Stimulated activated CD4-positive, alpha-beta T cell treated with anti-CD3 and anti-CD28 coated beads, Interleukin-15, amount 100 ng/mL, for 24 hours (primary cell): Measurements from ENCODE around the gene MAPK8IP3.

Experiments used
- DNase-seq: peaks from one replicate; pipeline ENCODE4 v3.0.0-alpha.2; 2020

Gene MAPK8IP3

DNA sequence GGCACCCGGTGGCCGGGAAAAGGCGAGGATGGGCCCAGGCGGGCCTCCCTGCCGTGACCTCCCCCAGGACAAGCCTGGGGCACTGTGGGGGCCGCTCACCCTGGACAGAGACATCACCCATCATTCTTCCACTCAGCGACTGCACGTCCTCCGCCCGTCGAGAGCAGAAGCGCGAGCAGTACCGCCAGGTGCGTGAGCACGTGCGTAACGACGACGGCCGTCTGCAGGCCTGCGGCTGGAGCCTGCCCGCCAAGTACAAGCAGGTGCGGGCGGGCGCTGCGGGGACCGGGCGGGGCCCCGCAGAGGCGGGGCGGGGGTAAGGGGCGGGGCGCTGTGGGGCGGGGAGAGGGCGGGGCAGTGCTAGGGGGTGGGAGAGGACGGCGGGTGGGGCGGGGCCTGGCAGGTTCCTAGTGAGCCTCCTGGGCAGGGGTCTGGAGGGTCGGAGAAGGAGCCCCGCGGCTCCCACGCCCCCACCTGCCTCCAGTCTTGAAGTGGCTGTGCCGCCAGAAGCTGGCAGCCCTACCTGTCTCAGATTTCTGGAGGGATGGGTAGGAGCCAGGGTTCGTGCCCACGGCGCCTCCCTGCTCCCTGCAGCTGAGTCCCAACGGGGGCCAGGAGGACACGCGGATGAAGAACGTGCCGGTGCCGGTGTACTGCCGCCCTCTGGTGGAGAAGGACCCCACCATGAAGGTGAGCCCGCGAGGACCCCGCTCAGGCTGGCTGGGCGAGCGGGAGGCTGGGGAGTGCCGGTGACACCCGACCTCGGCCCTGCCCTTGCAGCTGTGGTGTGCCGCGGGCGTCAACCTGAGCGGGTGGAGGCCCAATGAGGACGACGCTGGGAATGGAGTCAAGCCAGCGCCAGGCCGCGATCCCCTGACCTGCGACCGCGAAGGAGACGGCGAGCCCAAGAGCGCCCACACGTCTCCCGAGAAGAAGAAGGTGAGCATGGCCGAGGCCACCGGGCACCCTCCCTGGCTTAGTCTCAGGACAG lies 57.8 kb downstream of the MAPK8IP3 start:
- DNase-seq, result no peak

DNA sequence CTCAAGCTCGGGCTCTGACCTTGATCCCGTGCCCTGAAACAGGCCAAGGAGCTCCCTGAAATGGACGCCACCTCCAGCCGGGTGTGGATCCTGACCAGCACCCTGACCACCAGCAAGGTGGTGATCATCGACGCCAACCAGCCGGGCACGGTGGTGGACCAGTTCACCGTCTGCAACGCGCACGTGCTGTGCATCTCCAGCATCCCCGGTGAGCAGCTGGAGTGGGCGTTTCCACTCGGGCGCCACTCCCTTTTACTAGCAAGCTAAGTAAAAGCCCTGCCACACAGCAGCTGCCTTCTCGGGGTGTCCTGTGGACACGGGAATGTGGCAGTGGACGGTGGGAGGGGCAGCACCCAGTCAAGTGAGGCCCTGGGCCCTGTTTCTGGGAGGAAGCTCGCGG lies 59.0 kb downstream of the MAPK8IP3 start:
- DNase-seq, result no peak

DNA sequence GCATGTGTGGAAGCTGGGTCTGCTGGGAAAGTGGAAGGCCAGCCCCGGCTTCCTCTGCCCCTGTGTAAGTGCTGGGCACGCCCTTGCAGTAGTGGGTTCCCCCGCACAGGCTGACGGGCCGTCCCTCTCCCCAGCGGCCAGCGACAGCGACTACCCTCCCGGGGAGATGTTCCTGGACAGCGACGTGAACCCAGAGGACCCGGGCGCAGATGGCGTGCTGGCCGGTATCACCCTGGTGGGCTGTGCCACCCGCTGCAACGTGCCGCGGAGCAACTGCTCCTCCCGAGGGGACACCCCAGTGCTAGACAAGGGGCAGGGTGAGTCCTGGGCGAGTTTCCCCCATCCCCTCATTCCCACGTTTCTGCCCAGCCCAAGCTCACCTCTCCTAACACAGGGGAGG lies 59.8 kb downstream of the MAPK8IP3 start:
- DNase-seq, result no peak

DNA sequence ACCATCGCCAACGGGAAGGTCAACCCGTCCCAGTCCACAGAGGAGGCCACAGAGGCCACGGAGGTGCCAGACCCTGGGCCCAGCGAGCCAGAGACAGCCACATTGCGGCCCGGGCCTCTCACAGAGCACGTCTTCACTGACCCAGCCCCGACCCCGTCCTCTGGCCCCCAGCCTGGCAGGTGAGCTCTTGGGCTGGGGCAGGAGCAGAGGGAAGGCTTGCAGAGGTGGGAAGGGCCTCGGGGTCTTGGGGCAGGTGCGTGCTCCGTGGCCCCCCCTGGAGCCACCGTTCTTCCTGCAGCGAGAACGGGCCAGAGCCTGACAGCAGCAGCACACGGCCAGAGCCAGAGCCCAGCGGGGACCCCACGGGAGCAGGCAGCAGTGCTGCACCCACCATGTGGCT lies 60.2 kb downstream of the MAPK8IP3 start:
- DNase-seq, result no peak

DNA sequence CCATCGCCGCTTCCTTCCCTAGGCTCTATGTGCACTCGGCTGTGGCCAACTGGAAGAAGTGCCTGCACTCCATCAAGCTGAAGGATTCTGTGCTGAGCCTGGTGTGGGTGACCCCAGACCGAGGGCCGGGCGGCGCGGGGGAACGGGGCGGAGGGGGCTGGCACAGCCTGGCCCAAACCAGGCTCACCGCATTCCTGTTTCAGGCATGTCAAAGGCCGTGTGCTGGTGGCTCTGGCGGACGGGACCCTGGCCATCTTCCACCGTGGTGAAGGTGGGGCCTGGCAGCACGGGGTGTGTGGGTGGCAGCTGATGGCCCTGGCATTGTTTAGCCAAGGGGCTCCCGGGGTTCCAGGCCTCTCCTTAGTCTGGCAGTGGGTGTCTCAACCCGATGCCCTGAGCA lies 60.7 kb downstream of the MAPK8IP3 start:
- DNase-seq, result no peak

DNA sequence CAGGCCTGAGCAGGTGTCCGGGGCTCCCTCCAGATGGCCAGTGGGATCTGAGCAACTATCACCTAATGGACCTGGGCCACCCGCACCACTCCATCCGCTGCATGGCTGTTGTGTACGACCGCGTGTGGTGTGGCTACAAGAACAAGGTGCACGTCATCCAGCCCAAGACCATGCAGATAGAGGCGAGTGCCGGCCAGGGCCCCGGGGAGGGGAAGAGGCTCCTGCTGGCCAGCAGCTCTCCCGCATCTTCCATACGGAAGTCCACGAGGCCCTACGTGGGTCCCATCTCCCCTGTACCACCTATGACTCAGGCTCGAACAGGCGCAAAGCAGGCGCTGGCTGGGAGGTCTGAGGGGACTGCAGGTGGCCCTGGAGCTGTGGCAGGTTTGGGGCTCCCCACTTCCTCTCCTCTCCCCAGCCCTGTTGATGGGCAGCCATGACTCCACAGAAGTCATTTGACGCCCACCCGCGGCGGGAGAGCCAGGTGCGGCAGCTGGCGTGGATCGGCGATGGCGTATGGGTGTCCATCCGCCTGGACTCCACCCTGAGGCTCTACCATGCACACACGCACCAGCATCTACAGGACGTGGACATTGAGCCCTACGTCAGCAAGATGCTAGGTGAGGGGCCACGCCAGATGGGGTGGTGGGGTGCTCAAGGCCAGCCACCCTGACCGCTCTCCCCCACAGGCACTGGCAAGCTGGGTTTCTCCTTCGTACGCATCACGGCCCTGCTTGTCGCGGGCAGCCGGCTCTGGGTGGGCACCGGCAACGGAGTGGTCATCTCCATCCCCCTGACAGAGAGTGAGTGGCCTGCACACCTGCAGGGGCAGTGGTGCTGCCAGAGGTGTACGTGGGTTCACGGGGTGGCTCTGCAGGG lies 61.4 kb downstream of the MAPK8IP3 start:
- DNase-seq, result no peak

DNA sequence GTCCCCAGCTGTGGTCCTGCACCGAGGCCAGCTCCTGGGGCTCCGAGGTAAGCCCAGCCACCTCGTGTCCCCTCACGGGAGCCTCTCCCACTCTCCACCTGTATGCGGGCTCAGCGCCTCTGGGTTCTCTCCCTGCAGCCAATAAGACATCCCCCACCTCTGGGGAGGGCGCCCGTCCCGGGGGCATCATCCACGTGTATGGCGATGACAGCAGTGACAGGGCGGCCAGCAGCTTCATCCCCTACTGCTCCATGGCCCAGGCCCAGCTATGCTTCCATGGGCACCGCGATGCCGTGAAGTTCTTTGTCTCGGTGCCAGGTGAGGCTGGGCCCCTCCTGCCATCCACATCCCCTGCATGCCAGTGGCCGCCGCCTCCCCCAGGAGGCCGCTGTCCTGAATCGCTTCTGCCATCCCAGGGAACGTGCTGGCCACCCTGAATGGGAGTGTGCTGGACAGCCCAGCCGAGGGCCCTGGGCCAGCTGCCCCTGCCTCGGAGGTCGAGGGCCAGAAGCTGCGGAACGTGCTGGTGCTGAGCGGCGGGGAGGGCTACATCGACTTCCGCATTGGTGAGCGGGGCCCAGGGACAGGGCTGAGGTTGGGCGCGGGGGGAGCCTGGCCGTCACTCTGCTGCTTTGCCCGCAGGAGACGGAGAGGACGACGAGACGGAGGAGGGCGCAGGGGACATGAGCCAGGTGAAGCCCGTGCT lies 62.2 kb downstream of the MAPK8IP3 start:
- no peak for DNase-seq

DNA sequence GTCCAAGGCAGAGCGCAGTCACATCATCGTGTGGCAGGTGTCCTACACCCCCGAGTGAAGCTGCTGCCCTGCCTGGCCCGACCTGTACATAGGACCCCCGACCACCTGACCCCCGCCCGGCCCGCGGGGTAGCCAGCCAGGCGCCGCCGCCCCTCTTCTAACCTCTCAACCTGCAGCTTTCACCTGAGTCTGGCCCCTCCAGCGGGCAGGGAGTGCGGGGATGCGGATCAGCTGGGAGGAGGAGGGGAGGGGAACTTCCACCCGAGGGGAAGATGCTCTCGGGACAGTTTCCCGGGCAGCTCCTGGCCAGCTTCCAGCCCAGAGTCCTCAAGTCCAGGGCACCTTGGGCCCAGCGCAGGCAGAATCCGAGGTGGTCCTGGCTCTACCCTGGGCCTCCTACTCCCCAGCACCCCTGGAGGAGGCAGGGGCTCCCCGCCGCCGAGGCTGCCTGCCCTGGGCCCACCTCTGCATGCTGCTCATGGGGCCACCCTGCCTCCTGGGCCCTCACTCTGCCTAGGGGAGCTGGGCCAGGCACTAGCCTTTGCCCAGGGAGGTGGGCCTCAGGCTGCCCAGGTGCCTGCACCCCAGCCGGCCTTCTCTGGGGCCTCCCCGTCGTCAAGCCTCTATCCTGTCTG lies 62.9 kb downstream of the MAPK8IP3 start:
- DNase-seq, result no peak

DNA sequence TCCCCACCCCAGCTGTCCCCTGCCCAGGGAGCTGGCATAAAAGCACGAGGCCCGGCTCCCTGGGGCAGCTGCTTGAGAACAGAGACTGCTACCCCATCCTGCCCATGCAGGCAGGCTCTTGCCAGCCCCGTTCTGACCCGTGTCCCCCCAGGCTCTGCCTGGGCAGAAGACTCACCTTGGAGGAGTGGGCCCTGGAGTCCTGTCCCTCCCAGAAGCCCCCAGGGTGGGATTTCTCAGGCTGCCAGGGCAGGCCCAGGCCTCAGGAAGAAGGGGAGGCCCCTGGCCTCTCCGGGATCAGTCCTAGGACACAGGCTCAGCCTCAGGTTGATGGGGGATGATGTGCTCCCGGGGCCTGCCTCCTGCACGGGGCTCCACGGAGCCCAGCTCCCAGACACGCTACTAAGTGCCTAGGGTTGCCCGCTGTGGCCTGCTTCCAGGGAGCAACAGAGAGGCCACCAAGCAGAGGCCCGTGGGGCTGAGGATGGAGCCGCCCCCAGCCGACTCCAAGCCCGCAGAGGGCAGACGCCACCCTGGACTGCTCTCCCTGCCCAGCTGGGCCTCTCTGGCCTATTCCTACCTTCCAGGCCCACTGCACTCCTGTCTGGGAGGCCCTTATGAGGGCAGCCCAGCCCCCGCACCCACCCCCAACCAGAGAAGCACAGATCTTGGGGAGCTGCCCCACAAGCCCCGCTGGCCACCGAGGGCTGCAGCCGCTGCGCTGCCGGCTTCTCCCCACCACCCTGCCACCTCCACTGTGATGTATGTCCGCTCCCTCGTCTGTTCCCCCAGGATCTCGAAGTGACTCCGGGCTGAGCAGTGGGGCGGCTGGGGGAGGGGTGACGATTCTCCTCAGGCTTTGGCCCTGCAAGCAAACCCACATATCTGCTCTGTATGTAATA lies 63.7 kb downstream of the MAPK8IP3 start:
- DNase-seq, result no peak

DNA sequence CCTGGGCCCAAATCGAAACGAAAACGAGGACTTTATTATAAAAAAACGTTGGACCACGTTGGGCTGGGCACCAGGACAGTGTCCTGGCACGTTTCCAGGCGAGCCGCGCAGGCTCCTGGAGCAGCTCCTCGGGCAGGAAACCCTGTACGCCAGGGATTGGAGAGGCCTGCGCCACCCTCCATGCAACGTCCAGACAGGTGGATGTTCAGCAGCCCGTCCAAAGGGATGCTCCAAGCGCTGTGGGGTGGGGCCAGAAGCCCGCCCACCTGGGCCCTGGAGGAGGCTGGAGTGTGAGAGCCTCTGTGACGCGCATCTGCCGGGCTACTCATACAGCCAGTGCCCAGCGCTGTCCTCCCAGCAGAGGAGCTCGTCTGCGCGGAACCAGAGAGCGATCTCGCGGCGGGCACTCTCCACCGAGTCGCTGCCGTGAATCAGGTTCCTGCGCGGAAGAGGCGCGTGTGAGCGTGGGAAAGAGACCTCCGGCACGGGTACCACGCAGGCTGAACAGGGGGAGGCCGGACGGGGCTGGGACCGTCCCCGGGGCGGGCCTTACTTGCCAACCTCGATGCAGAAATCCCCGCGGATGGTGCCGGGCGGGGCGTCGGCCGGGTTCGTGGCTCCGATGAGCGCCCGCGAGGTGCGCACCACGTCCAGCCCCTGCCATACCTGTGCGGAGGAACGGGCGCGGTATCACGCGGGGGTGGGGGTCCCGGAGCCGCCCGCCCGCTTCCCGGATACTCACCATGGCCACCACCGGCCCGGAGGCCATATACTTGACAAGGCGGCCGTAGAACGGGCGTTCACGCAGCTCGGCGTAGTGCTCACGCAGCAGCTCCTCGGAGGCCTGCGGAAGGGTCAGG lies 64.6 kb downstream of the MAPK8IP3 start:
- DNase-seq, result peak; percentile 72

DNA sequence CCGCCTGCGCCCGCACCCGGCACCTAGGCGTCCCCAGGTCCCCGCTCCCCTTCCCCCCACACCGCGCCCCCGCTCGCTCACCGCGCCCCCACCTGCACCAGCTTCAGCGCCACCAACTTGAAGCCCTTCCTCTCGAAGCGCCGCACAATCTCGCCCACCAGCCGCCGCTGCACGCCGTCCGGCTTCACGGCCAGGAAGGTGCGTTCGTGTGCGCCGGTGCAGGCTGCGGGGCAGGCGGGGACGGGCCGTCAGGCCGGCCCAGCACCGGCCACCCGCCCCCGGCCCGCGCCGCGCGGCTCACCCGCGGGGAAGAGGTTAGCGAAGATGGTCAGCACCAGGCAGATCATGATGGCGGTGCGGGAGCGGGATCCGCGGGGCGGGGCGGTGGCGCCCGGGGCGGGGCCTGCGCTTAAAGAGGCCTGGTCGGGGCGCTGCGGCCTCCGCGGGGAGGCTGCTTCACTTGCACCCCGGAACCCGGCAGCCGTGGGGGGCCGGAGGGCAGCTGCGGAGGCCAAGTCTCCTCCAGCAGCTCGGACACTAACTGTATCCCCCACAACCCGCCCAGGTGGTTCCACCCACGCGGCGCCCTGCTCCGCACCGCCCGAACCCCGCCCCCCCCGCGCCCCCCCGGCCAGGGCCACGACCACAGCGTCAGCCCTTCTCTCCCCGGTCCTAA lies 65.3 kb downstream of the MAPK8IP3 start, which contains the start of gene NME3:
Gene NME3 (minus strand): TSS at position 356 of the 676 bp plus-strand sequence. CDS start 9 bp downstream, at position 347.
- DNase-seq, result peak; percentile 88

DNA sequence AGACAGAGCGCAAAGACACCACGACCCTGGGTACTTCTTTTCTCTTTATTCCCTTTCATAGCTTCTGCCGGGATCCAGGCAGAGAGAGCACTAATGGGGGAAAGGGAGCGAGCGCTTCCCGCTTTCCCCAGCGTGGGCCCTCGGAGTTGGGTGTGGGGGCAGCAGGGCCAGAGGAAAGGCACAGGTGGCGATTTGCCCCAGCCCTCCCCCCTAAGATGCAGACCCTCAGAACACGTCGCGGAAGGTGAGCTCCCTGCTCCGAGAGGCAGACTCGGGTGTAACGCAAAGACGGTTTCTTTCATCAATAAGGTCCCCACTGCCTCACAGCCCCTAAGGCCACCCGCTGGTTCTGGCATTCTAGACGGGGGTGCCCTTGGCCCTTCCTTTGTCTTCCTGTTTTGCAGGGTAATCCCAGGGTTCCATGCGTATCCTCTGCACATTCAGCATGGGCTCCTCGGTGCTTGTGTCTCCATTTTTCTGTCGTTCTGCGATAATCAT lies 65.9 kb downstream of the MAPK8IP3 start:
- DNase-seq, result no peak

DNA sequence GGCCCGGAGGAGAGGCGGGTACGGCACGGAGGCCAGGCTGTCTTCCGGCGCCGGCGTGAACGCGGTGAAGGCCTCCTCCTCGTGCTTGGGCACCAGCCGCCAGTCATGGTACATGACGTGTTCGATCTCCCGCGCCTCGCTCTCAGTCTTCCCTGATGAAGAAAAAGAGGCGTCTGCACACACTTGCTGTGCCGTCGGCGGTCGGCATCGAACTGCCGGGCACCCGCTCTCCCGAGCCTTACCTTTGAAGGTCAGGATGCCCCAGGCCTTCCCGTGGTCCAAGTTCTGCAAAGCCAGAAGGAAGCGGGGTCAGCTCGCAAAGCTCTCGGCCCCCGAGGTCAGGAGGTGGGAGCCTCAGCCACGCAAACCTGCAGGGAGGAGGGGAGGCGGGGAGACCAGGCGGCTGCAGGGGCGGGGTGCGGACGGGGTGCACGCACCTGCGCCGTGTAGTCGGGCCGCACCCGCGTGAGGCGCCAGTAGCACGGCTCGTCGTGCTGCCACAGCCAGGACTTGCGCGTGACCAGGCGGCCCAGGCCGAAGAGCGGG lies 66.4 kb downstream of the MAPK8IP3 start, which contains the start of gene EME2:
Gene EME2 (plus strand): TSS at position 449 of the 546 bp plus-strand sequence. CDS start 418 bp downstream, outside the sequence.
- peak; percentile 73 for DNase-seq

DNA sequence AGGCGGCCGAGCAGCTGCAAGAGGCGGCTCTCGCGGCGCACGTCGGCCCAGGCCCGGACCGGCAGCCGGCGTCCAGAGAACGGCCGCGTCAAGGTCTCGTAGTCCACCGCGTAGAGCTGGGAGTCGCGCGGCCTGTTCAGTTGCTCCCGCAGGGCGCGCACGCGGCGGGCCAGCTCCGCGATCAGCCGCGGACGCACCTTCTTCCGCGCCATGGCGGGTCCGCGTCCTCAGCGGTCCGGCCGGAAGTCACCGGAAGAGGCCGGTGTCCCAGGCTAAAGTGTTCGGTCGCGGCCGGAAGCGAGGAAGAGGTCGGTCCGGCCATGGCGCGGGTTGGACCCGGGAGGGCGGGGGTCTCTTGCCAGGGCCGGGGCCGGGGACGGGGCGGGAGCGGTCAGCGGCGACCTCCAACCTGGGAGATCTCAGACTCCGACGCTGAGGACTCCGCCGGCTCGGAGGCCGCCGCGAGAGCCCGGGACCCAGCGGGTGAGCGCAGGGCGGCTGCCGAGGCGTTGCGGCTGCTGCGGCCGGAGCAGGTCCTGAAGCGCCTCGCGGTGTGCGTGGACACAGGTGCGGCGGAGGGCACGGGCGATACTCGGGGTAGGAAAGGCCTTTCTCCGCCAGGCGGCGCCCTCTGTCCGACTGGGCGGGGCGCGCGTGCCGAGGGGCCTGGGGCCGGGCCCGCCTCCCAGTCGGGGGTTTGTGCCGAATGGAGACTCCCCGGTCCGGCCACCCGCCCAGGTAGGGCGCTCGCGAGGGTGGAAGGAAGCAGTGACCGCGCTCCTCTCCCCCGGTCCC lies 67.1 kb downstream of the MAPK8IP3 start, which contains the start of gene MRPS34:
Gene MRPS34 (minus strand): TSS at position 227 of the 795 bp plus-strand sequence. CDS start 15 bp downstream, at position 212.
- peak; percentile 89 for DNase-seq

DNA sequence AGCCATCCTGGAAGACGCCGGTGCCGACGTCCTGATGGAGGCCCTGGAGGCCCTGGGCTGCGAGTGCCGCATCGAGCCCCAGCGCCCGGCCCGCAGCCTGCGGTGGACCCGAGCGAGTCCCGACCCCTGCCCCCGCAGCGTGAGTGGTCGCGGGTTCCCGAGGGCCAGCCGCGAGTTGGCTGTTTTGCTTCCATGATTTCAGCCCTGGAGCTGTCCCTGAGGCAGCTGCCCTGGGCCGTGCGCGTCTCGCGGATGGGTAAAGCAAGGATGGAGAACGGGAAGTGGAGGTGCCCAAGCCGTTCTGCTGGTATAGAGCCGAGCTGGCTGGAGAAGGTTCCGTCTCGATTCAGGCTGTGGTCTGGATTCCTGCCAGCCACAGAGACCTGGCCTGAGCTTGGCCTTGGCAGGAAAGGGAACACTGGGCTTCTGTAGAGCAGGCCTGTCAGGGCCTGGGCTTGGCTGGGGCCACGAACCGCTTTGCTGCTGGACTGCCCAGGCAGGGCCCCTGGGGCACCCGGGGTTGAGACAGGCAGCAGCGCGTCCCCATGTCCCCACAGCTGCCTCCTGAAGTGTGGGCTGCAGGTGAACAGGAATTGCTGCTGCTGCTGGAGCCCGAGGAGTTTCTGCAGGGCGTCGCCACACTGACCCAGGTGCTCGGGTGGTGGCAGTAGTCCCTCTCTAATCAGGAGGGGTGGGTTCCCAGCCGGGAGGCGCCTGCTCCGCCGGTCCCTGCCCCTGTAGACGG lies 67.9 kb downstream of the MAPK8IP3 start:
- no peak for DNase-seq

DNA sequence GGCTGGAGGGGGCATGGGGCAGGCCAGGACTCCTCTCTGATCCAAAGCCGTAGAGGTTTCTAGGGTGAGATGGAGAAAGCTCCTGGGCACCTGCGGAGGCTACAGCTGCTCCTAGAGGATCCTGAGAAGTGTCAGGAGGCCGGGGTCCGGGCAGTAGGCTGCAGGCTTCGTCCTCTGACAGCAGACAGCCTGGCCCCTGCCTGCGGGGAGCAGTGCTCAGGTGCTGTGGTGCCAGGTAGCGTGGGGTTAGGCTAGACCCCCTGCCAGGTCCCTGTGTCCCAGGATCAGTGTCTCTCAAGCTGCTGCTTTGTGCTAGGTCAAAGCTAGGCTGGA lies 68.4 kb downstream of the MAPK8IP3 start:
- DNase-seq, result no peak
